Nephron progenitor cell (in vitro differentiated cells): ENCODE measurements around the gene CAMSAP2.

Experiments
- DNase-seq: peaks from one replicate; pipeline ENCODE4 v3.0.0; 2021
- H3K27ac Mint-ChIP-seq: 2 replicates; pipeline ENCODE4 v1.8.0; 2021; ENCODE audit warnings: mild to moderate bottlenecking, moderate library complexity, mixed read lengths
- H3K27me3 Mint-ChIP-seq: 2 replicates; pipeline ENCODE4 v1.8.0; 2021; ENCODE audit warnings: mild to moderate bottlenecking, low read depth, mixed read lengths; ENCODE audit not compliant: poor library complexity
- H3K36me3 Mint-ChIP-seq: 2 replicates; pipeline ENCODE4 v1.8.0; 2021; ENCODE audit warnings: low read depth, mixed read lengths
- H3K4me1 Mint-ChIP-seq: 2 replicates; pipeline ENCODE4 v1.8.0; 2021; ENCODE audit warnings: mixed read lengths
- H3K4me3 Mint-ChIP-seq: 2 replicates; pipeline ENCODE4 v1.8.0; 2021; ENCODE audit warnings: mild to moderate bottlenecking, moderate library complexity, mixed read lengths
- H3K9me3 Mint-ChIP-seq: 2 replicates; pipeline ENCODE4 v1.8.0; 2021; ENCODE audit warnings: mild to moderate bottlenecking, moderate library complexity, mixed read lengths
- CTCF ChIP-seq: fragments of 200-600 bp; sonication (generic); IDR thresholded peaks from 2 replicates; pipeline ENCODE4 v1.5.0; 2021; ENCODE audit warnings: antibody characterized with exemption

The CAMSAP2 gene

DNA sequence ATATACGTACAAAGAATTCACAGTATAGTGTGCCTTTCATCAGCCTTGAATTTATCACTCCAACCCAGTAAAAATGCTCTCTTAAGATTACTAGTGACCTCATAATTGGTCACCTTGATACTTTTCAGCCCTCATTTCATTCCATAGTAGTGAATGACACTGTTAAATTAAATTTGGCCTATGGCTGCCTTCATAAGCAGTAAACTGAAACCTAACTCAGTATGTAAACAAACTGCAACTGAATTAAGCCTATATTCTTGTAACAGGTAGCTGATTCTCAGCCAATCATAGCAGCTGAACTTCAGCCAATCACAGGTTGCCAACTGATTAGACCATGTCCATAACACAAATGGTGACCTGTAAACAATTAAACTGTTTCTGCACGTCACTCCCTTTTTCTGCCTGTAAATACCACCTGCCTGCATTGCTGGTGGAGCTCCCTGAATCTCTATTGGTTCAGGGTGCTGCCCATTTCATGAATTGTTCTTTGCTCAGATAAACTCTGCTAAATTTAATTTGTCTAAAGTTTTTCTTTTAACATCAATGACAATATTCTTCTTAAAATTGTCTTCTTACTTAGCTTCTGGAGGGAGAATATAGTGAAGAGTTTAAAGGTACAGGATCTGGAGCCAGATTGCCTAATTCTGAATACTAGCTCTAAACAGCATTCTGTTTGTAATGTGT, 24.0 kb upstream of the CAMSAP2 start:
- Mint-ChIP-seq H3K9me3 (no peaks in the 10 kb centered on the region), H3K27me3 (peaks cover 3% of the 10 kb centered on the region), H3K36me3 (no peaks in the 10 kb centered on the region), H3K4me3 (no peak overlapping the region), H3K27ac (no peak overlapping the region), H3K4me1 (peaks cover 11% of the 10 kb centered on the region)
- DNase-seq = no peak
- no peak for TF ChIP-seq CTCF

DNA sequence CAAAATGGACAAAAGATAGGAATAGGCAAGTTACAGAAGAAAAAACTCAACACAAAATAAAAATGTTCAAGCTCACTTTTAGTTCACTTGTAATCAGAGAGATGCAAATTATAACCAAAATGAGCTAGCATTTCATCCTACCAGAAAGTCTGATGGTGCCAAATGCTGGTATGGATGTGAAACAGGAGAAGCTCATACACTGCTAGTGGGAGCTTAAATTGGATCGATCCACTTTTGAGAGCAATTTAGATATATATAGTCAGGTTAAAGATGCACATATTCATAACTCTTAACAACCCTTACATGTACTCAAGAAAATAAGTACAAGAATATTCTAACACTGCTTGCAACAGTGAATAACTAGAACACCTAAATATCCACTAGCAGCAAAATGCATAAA, 18.5 kb upstream of the CAMSAP2 start:
- Mint-ChIP-seq H3K27ac (no peak overlapping the region), H3K9me3 (no peaks in the 10 kb centered on the region)

DNA sequence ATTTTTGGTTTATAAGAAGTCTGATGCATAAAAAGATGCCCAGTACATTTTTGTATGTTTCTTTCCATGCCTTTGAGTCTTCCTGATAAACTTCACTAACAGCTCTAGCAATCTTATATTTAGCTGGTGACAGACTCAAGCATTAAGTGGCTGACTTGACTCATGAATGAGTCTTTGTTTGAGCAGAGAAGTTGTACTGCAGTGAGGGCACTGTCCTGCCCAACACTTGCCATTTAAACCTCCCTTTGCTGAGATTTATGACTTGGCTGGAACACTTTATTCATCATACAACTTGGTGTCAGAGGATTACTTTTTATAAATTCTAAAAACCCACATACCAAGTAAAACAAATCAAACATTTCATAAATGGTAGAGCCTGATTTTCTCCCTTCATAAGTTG, 14.6 kb upstream of the CAMSAP2 start:
- H3K9me3 Mint-ChIP-seq = no peaks in the 10 kb centered on the region
- peaks cover 4% of the 10 kb centered on the region for H3K4me1 Mint-ChIP-seq
- no peak for DNase-seq
- no peak overlapping the region for H3K4me3 Mint-ChIP-seq
- H3K27me3 Mint-ChIP-seq = peaks cover 6% of the 10 kb centered on the region
- no peak for TF ChIP-seq CTCF
- H3K27ac Mint-ChIP-seq = no peak overlapping the region
- H3K36me3 Mint-ChIP-seq = no peaks in the 10 kb centered on the region

More for the DNA sequence above, 18.5 kb upstream of the CAMSAP2 start:
- no peak for DNase-seq
- TF ChIP-seq CTCF = no peak
- H3K4me1 Mint-ChIP-seq = peaks cover 4% of the 10 kb centered on the region
- no peaks in the 10 kb centered on the region for H3K36me3 Mint-ChIP-seq
- H3K4me3 Mint-ChIP-seq = no peak overlapping the region
- H3K27me3 Mint-ChIP-seq = peaks cover 3% of the 10 kb centered on the region

DNA sequence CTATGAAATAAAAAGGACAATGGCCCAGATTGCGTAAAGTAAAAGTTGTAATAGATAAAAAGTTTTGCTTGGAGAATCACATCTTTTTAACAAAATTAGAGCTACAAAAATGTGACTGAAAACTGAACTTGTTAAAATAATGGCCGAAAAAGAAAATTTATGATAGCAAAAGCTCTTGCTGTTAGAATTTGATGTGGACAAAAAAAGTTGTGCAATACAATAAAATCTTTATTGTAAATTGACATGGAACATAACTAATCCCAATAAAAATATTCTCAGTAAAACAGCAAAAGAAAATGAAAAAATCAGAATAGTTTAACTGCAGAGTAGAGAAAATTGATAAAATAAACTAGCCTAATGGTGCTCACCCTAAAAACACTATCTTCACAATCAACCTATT, 11.4 kb upstream of the CAMSAP2 start:
- Mint-ChIP-seq H3K4me1 (peaks cover 9% of the 10 kb centered on the region), H3K4me3 (no peak overlapping the region), H3K27me3 (peaks cover 5% of the 10 kb centered on the region), H3K9me3 (no peaks in the 10 kb centered on the region), H3K36me3 (no peaks in the 10 kb centered on the region), H3K27ac (no peak overlapping the region)
- no peak for DNase-seq
- no peak for TF ChIP-seq CTCF

DNA sequence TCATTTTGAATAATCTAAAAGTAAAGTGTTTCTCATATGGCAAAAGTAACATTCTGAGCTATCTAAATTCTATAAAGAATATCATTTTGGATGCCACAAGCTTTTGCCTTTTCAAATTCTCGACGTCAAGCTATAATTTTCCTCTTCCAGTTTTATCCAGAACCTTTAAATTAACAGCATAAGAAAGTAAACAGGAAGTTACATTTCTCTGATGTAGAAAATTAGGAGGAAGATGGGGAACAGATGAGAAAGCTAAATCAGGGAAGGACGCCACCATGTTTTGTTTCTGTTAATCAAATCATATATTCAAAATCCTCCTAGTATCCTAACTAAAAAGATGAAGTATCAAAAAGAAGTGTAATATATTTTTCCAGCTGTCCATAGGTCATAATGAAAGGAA, 8.8 kb upstream of the CAMSAP2 start:
- H3K4me3 Mint-ChIP-seq = no peak overlapping the region
- peaks cover 14% of the 10 kb centered on the region for H3K4me1 Mint-ChIP-seq
- H3K27ac Mint-ChIP-seq = no peak overlapping the region
- DNase-seq = no peak
- H3K27me3 Mint-ChIP-seq = peaks cover 5% of the 10 kb centered on the region
- H3K9me3 Mint-ChIP-seq = no peaks in the 10 kb centered on the region
- no peak for TF ChIP-seq CTCF
- H3K36me3 Mint-ChIP-seq = no peaks in the 10 kb centered on the region

GRCh38 chr1:200731654-200732332, 6.9 kb upstream of the CAMSAP2 start:
- DNase-seq = no peak
- peaks cover 14% of the 10 kb centered on the region for H3K4me1 Mint-ChIP-seq
- no peak for TF ChIP-seq CTCF
- H3K36me3 Mint-ChIP-seq = no peaks in the 10 kb centered on the region
- H3K4me3 Mint-ChIP-seq = no peak overlapping the region
- H3K9me3 Mint-ChIP-seq = no peaks in the 10 kb centered on the region
- H3K27ac Mint-ChIP-seq = peak overlapping the region; percentile 19
- H3K27me3 Mint-ChIP-seq = peaks cover 6% of the 10 kb centered on the region
